Common myeloid progenitor, CD34-positive (primary cell): ENCODE data around the gene USP43. TPM values are rescaled to one million over a fixed set of nuclear protein-coding genes. Genes with fewer than 3 reads are reported as not detected.
"Not testable (repeated sequence)": the region's sequence is repeated elsewhere in the genome, so short reads cannot be mapped to it uniquely, and the experiment has no call there.

ENCODE experiments used
- CTCF ChIA-PET: fragments of 350-600 bp; sonication (Branson Sonifier 250); formaldehyde crosslinking; loops from one replicate; lab custom pipeline; 2021; ENCODE audit warnings: antibody characterized with exemption; lab: Charles Lee
- POLR2A ChIA-PET: fragments of 350-600 bp; sonication (Branson Sonifier 250); formaldehyde crosslinking; loops from one replicate; lab custom pipeline; 2021; ENCODE audit warnings: antibody characterized with exemption; lab: Charles Lee
- DNase-seq, 3 donors: peaks; one replicate each; pipeline versions ENCODE4 v3.0.0 to v3.0.0-alpha.2; 2013
- H3K27ac ChIP-seq, 2 experiments: 1 replicate in 1 of 2; 2 replicates in 1 of 2; pipeline ENCODE4 v1.7.0; 2013; ENCODE audit warnings: inconsistent platforms in 2 of 2, low read length in 2 of 2, mild to moderate bottlenecking in 2 of 2, low read depth in 1 of 2, moderate library complexity in 1 of 2; ENCODE audit not compliant: severe bottlenecking in 2 of 2, insufficient read depth in 1 of 2, poor library complexity in 1 of 2
- H3K27me3 ChIP-seq, 5 experiments: replicated peaks in 2 of 5; 1 replicate in 3 of 5; 2 replicates in 2 of 5; pipeline versions ENCODE4 v1.6.1 to v1.7.0; 2013; ENCODE audit warnings: low read length in 4 of 5, mild to moderate bottlenecking in 2 of 5, moderate library complexity in 2 of 5, inconsistent platforms in 1 of 5; ENCODE audit not compliant: insufficient read depth in 5 of 5, control insufficient read depth in 4 of 5
- H3K36me3 ChIP-seq, 4 experiments: 1 replicate in 2 of 4; 2 replicates in 2 of 4; pipeline versions ENCODE4 v1.6.1 to v1.7.0; 2013; ENCODE audit warnings: low read length in 3 of 4, control low read depth in 1 of 4, mild to moderate bottlenecking in 1 of 4; ENCODE audit not compliant: control insufficient read depth in 4 of 4, insufficient read depth in 4 of 4
- H3K4me1 ChIP-seq, 4 experiments: 1 replicate in 3 of 4; 2 replicates in 1 of 4; pipeline versions ENCODE4 v1.6.1 to v1.7.1; 2013; ENCODE audit warnings: low read length in 3 of 4, mild to moderate bottlenecking in 3 of 4, control low read depth in 1 of 4, inconsistent platforms in 1 of 4, moderate library complexity in 1 of 4; ENCODE audit not compliant: control insufficient read depth in 4 of 4, insufficient read depth in 4 of 4; ENCODE audit errors: control extremely low read depth in 1 of 4
- H3K4me3 ChIP-seq, 7 experiments: 1 replicate in 4 of 7; 2 replicates in 3 of 7; pipeline versions ENCODE4 v1.5.1 to v1.7.0; 2013; ENCODE audit warnings: mild to moderate bottlenecking in 7 of 7, low read length in 6 of 7, moderate library complexity in 6 of 7, inconsistent platforms in 2 of 7, low read depth in 2 of 7, control low read depth in 1 of 7; ENCODE audit not compliant: insufficient read depth in 4 of 7, control insufficient read depth in 1 of 7; ENCODE audit errors: extremely low read depth in 1 of 7
- H3K9me3 ChIP-seq, 5 experiments: 1 replicate in 4 of 5; 2 replicates in 1 of 5; pipeline versions ENCODE4 v1.6.1 to v1.7.1; 2013; ENCODE audit warnings: low read length in 4 of 5, mild to moderate bottlenecking in 2 of 5, inconsistent platforms in 1 of 5, low read depth in 1 of 5, moderate library complexity in 1 of 5; ENCODE audit not compliant: control insufficient read depth in 4 of 5, insufficient read depth in 2 of 5; ENCODE audit errors: control extremely low read depth in 1 of 5
- WGBS: methylation state at CpG from one replicate; pipeline ENCODE4 v1.1.5; 2013; ENCODE audit not compliant: insufficient coverage; 5-methylcytosine and 5-hydroxymethylcytosine counted together
- polyA plus RNA-seq: library from polyadenylated mRNA; unstranded; fragments of 120-200 nt; gene quantifications from one replicate; pipeline ENCODE4 v1.2.1, GENCODE V29; 2013

Gene USP43
- 4.2 TPM for polyA plus RNA-seq

GRCh38 chr17:9644910-9645751, at the start of gene USP43:
TSS of gene USP43 (plus strand) at chr17:9645517. CDS start at chr17:9645633, 116 bp downstream.
- Histone ChIP-seq H3K4me1 (peaks cover 3 to 23% (median 16%) of the 10 kb centered on the region in 4 experiments), H3K36me3 (no peaks in the 10 kb centered on the region), H3K4me3 (peak within 1 kb of the TSS; percentile 64 to 86 (median 80)), H3K9me3 (no peaks in the 10 kb centered on the region), H3K27ac (peak within 1 kb of the TSS in 1 of 2 experiments; percentile 3), H3K27me3 (peaks cover 0 to 7% (median 4%) of the 10 kb centered on the region in 5 experiments)
- under 1% methylated on average over 64 of the region's 72 CpGs for WGBS
- CTCF ChIA-PET, result interaction anchor here (1.0 to 2.0 kb wide), 4 partner anchors 10 to 69 kb away, joined by 3 to 10 read pairs (median 6); partner anchors contain the start of genes CFAP52 and STX8
- POLR2A ChIA-PET, result no interaction called here
- DNase-seq, result peak; percentile 30 to 80 (median 78)

GRCh38 chr17:9597638-9598037, 47.7 kb upstream of the USP43 start:
- H3K27ac ChIP-seq, DNase-seq, POLR2A ChIA-PET, H3K4me3 ChIP-seq, H3K27me3 ChIP-seq, H3K4me1 ChIP-seq, H3K9me3 ChIP-seq, H3K36me3 ChIP-seq: not testable (repeated sequence)
- 95% methylated on average over 3 of the region's 5 CpGs for WGBS
- CTCF ChIA-PET, result interaction anchor here (1.4 kb wide), 1 partner anchor 11 kb away, joined by 4 read pairs; no protein-coding TSS in a partner anchor

- no peak for DNase-seq
- Histone ChIP-seq H3K4me3 (no peak overlapping the region), H3K27me3 (no peaks in the 10 kb centered on the region), H3K27ac (no peak overlapping the region), H3K4me1 (no peaks in the 10 kb centered on the region), H3K9me3 (no peaks in the 10 kb centered on the region), H3K36me3 (no peaks in the 10 kb centered on the region)
- 94% methylated on average over 2 of the region's 4 CpGs for WGBS
- CTCF ChIA-PET, result interaction anchor here (1.0 kb wide), 1 partner anchor 21 kb away, joined by 3 read pairs; no protein-coding TSS in a partner anchor
- POLR2A ChIA-PET, result no interaction called here
These were observed 46.7 kb upstream of the USP43 start for GRCh38 chr17:9598661-9599060.

GRCh38 chr17:9604583-9604982, 40.7 kb upstream of the USP43 start:
- H3K4me1 ChIP-seq, H3K27ac ChIP-seq, H3K36me3 ChIP-seq, POLR2A ChIA-PET, DNase-seq, H3K9me3 ChIP-seq, H3K27me3 ChIP-seq, CTCF ChIA-PET, H3K4me3 ChIP-seq: not testable (repeated sequence)
- 100% methylated on average over 1 of the region's 5 CpGs for WGBS

GRCh38 chr17:9606453-9606852, 38.9 kb upstream of the USP43 start:
- H3K4me1 ChIP-seq, result peaks cover 0 to 9% (median 3%) of the 10 kb centered on the region in 4 experiments
- H3K9me3 ChIP-seq, result no peaks in the 10 kb centered on the region
- H3K27me3 ChIP-seq, result no peaks in the 10 kb centered on the region
- no peak overlapping the region for H3K27ac ChIP-seq
- no peak for DNase-seq
- H3K36me3 ChIP-seq, result no peaks in the 10 kb centered on the region
- CTCF ChIA-PET, result no interaction called here
- no peak overlapping the region for H3K4me3 ChIP-seq
- WGBS, result 100% methylated on average over 2 of the region's 6 CpGs
- POLR2A ChIA-PET, result no interaction called here

GRCh38 chr17:9607058-9607457, 38.3 kb upstream of the USP43 start:
- CTCF ChIA-PET, H3K36me3 ChIP-seq, H3K9me3 ChIP-seq, DNase-seq, H3K27me3 ChIP-seq, H3K4me3 ChIP-seq, H3K4me1 ChIP-seq, POLR2A ChIA-PET, H3K27ac ChIP-seq: not testable (repeated sequence)
- 71% methylated on average over 4 of the region's 5 CpGs for WGBS

GRCh38 chr17:9611557-9611956, 33.8 kb upstream of the USP43 start:
- POLR2A ChIA-PET, result no interaction called here
- H3K4me1 ChIP-seq, result peaks cover 0 to 9% (median 3%) of the 10 kb centered on the region in 4 experiments
- CTCF ChIA-PET, result no interaction called here
- H3K36me3 ChIP-seq, result no peaks in the 10 kb centered on the region
- no CpG with 5 or more reads among the region's 2 CpGs for WGBS
- no peaks in the 10 kb centered on the region for H3K9me3 ChIP-seq
- no peak overlapping the region for H3K4me3 ChIP-seq
- H3K27ac ChIP-seq, result no peak overlapping the region
- no peak for DNase-seq
- H3K27me3 ChIP-seq, result no peaks in the 10 kb centered on the region
